ENCODE data around the gene STK39.

DNA sequence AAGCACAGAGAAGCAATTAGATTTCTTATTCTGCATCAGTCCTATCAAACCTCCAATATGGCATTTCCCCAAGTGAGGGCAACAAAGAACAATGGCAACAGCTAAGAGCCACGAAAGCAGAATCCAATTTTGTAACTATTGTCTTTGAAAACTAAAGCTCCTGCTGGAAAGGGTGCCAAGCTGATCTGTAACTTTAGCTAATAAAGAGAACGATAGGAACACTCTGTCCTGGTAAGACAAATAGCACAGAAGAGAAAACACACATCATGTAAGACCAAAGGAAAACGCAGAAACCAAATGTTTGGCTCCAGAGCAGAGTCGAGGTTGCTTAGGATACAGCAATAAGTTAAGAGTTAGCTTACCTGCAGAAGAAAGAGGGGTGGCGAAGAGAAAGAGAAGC, 160.5 kb downstream of the STK39 start:
- no peak for TF ChIP-seq POLR2AphosphoS5 (IDR thresholded peaks at IDR 0.05)
- no peak for TF ChIP-seq POLR2A (IDR thresholded peaks at IDR 0.05)
